ENCODE data around the gene DNAJC15. TPM values are rescaled to one million over a fixed set of nuclear protein-coding genes. Genes with fewer than 3 reads are reported as not detected.

DNAJC15 gene
- total RNA-seq, 2 experiments from 2014 or later: 8.9 to 10.6 TPM

DNA sequence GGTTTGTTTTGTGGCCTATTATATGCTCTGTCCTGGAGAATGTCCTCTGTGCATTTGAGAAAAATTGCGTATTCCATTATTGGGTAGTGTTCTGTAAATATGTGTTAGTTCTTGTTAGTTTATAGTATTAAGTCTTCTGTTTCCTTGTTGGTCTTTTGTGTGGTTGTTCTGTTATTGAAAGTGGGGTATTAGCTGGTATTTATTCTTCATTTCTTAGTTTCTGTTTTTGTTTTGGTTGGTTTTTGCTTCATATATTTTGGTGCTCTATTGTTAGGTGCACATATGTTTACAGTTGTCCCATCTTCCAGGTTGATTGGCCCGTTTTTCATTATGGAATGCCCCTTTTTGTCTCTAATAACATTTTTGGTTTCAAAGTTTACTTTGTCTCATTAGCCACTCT is 77.3 kb downstream of the DNAJC15 start:
- Mint-ChIP-seq H3K27ac (no peak overlapping the region), H3K9me3 (peaks cover 8% of the 10 kb centered on the region), H3K4me1 (ENCODE audit: low read depth) (peaks cover 8% of the 10 kb centered on the region), H3K4me3 (no peak overlapping the region), H3K36me3 (ENCODE audit: low read depth) (peaks cover 14% of the 10 kb centered on the region), H3K27me3 (no peaks in the 10 kb centered on the region)
- intact Hi-C loops (cut with micrococcal nuclease): no loop called here
- no peak for DNase-seq
- TF ChIP-seq, protein P1, sequence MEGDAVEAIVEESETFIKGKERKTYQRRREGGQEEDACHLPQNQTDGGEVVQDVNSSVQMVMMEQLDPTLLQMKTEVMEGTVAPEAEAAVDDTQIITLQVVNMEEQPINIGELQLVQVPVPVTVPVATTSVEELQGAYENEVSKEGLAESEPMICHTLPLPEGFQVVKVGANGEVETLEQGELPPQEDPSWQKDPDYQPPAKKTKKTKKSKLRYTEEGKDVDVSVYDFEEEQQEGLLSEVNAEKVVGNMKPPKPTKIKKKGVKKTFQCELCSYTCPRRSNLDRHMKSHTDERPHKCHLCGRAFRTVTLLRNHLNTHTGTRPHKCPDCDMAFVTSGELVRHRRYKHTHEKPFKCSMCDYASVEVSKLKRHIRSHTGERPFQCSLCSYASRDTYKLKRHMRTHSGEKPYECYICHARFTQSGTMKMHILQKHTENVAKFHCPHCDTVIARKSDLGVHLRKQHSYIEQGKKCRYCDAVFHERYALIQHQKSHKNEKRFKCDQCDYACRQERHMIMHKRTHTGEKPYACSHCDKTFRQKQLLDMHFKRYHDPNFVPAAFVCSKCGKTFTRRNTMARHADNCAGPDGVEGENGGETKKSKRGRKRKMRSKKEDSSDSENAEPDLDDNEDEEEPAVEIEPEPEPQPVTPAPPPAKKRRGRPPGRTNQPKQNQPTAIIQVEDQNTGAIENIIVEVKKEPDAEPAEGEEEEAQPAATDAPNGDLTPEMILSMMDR (IDR thresholded peaks at IDR 0.05): no peak
- POLR2A ChIA-PET: interaction anchor here (0.8 kb wide), 1 partner anchor 692 kb away, joined by 3 read pairs; no protein-coding TSS in a partner anchor
- ATAC-seq: no peak
- CTCF ChIA-PET: interaction anchor here (0.6 to 1.1 kb wide), 2 partner anchors 15 to 64 kb away, joined by 3 read pairs; no protein-coding TSS in a partner anchor

DNA sequence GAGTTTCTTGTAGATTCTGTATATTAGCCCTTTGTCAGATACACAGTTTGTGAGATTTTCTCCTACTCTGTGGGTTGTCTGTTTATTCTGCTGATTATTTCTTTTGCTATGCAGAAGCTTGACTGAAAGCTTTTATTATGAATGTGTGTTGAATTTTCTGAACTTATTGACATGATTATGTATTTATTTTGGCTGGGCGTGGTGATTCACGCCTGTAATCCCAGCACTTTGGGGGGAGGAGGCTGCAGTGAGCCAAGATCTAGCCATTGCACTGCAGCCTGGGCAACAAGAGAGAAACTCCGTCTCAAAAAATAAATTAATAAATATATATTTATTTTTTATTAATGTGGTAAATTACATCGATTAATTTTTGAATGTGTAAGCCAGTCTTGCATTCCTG is 78.9 kb downstream of the DNAJC15 start:
- ATAC-seq: no peak
- Mint-ChIP-seq H3K27me3 (no peaks in the 10 kb centered on the region), H3K36me3 (ENCODE audit: low read depth) (peaks cover 12% of the 10 kb centered on the region), H3K27ac (no peak overlapping the region), H3K4me1 (ENCODE audit: low read depth) (peaks cover 8% of the 10 kb centered on the region), H3K9me3 (peaks cover 8% of the 10 kb centered on the region), H3K4me3 (no peak overlapping the region)
- intact Hi-C loops (cut with micrococcal nuclease): no loop called here
- CTCF ChIA-PET: no interaction called here
- DNase-seq: no peak
- POLR2A ChIA-PET: no interaction called here
- TF ChIP-seq, protein P1 (IDR thresholded peaks at IDR 0.05): no peak

DNA sequence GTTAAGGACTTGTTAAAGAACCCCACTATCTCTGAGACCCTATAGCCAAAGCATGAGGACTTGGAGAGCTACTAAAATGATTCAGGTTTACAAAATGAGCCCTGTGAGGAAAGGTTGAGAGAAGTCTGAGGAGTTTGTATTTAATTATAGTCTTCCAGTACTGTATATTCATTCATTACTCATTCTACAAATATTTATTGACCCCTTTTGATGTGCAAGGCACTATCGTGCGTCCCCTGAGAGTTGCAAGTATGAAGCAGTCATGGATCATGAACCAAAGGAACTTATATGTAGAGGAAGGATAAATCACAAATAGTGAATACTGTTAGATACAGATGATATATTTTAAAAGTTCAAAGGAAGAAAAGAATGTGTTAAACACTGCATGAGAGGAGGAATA is 84.4 kb downstream of the DNAJC15 start:
- TF ChIP-seq, protein P1 (IDR thresholded peaks at IDR 0.05): no peak
- H3K27ac Mint-ChIP-seq: no peak overlapping the region
- POLR2A ChIA-PET: interaction anchor here (0.7 kb wide), 1 partner anchor 1196 kb away, joined by 3 read pairs; no protein-coding TSS in a partner anchor

GRCh38 chr13:43110036-43110435 is 86.7 kb downstream of the DNAJC15 start:
- TF ChIP-seq, protein P1 (IDR thresholded peaks at IDR 0.05): no peak
- Mint-ChIP-seq H3K4me3 (no peak overlapping the region), H3K36me3 (ENCODE audit: low read depth) (no peaks in the 10 kb centered on the region), H3K4me1 (ENCODE audit: low read depth) (no peaks in the 10 kb centered on the region), H3K9me3 (no peaks in the 10 kb centered on the region), H3K27me3 (no peaks in the 10 kb centered on the region), H3K27ac (no peak overlapping the region)
- POLR2A ChIA-PET: interaction anchor here (0.6 kb wide), 1 partner anchor 273 kb away, joined by 3 read pairs; no protein-coding TSS in a partner anchor
- DNase-seq (no peak), ATAC-seq (no peak)
- intact Hi-C loops (cut with micrococcal nuclease): no loop called here
- CTCF ChIA-PET: no interaction called here

More for the DNA sequence above, 84.4 kb downstream of the DNAJC15 start:
- no peak for ATAC-seq
- intact Hi-C loops (cut with micrococcal nuclease): no loop called here
- no peak overlapping the region for H3K4me3 Mint-ChIP-seq
- no peaks in the 10 kb centered on the region for H3K4me1 Mint-ChIP-seq (ENCODE audit: low read depth)
- CTCF ChIA-PET: no interaction called here
- H3K36me3 Mint-ChIP-seq (ENCODE audit: low read depth): no peaks in the 10 kb centered on the region
- DNase-seq: no peak
- H3K27me3 Mint-ChIP-seq: no peaks in the 10 kb centered on the region
- H3K9me3 Mint-ChIP-seq: no peaks in the 10 kb centered on the region

DNA sequence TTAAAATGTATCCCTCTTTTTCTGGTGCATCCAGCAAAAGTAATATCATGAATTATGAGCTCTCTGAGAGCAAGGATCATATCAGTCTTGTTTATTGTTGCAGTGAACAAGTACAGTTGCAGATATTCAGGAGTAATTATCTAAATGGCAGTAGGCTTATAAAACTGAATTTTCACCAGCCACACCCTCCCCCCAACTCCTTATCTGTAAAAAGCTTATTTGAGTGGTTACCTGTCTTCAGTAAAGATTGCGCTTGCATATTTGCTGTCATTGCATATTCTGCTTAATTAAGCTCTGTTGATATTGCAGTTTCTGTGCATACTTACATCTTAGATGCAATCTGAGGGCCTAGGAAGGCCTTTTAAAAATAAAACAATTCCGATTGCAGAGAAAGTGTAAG is 87.3 kb downstream of the DNAJC15 start:
- H3K9me3 Mint-ChIP-seq: no peaks in the 10 kb centered on the region
- CTCF ChIA-PET: interaction anchor here (1.7 kb wide), 1 partner anchor 141 kb away, joined by 7 read pairs; no protein-coding TSS in a partner anchor
- TF ChIP-seq, protein P1 (IDR thresholded peaks at IDR 0.05): no peak
- no peak overlapping the region for H3K4me3 Mint-ChIP-seq
- intact Hi-C loops (cut with micrococcal nuclease): no loop called here
- ATAC-seq (no peak), DNase-seq (no peak)
- H3K36me3 Mint-ChIP-seq (ENCODE audit: low read depth): no peaks in the 10 kb centered on the region
- H3K27ac Mint-ChIP-seq: no peak overlapping the region
- no peaks in the 10 kb centered on the region for H3K4me1 Mint-ChIP-seq (ENCODE audit: low read depth)
- POLR2A ChIA-PET: no interaction called here
- no peaks in the 10 kb centered on the region for H3K27me3 Mint-ChIP-seq

Data from activated CD8-positive, alpha-beta T cell treated with anti-CD3 and anti-CD28 coated beads for 36 hours (primary cell).